NT2/D1 (cell line): ENCODE results near the gene SLC22A2.

Experiments used
- SUZ12 ChIP-seq: IDR thresholded peaks from 2 replicates; pipeline ENCODE4 v1.6.1; 2011; ENCODE audit not compliant: insufficient read length, insufficient read depth; ENCODE audit errors: extremely low read depth
- YY1 ChIP-seq: IDR thresholded peaks from 2 replicates; pipeline ENCODE4 v1.6.1; 2011; ENCODE audit not compliant: insufficient read length, insufficient read depth
- ZNF274 ChIP-seq: IDR thresholded peaks from 2 replicates; pipeline ENCODE4 v1.6.1; 2011; ENCODE audit warnings: mild to moderate bottlenecking, low read depth, low read length

- TF ChIP-seq YY1: no peak
- TF ChIP-seq ZNF274: no peak
- TF ChIP-seq SUZ12: no peak
These were observed 83.9 kb downstream of the SLC22A2 start for GRCh38 chr6:160174681-160175080.
